ENCODE results near the gene SRRM4. TPM values are rescaled to one million over a fixed set of nuclear protein-coding genes. Genes with fewer than 3 reads are reported as not detected.

SRRM4 gene
- total RNA-seq, 2 experiments from 2014 or later = not detected

DNA sequence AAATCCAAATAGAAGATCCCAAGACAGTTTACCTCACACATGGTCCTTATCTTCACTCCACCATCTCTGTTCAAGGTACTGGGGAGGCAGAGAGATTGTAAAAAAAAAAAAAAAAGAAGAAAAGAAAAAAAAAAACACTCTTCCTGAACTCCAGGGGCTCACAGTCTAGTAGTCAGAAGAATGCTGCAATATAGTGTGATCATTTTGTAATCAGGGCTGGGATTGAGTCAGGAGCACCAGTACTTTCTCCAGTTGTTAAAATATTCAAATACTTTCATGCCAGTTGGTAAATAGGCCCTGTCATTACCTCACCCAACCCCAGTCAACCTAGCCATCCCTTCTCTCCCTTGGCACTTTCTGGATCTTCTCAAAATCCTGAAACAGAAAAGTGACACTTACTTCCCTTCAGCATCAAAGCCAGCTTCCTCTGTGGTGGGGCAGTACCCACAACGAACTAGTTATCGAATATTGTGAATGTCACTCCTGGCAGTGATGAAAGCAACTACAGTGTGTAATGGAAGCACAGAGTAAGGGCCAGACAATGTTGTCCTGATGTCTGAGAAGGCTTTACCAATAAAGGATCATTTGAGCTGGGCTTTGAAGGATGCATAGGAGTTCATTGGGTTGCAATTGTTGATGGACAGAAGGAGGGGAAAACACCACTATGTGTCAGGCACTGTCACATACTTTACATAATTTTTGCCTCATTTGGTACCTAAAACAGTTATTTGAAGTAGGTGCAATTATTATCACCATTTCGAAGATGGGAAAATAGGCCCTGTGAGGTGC is 153.1 kb downstream of the SRRM4 start:
- Mint-ChIP-seq H3K36me3 (ENCODE audit: low read depth) (no peaks in the 10 kb centered on the region), H3K27ac (no peak overlapping the region), H3K27me3 (no peaks in the 10 kb centered on the region), H3K4me1 (ENCODE audit: low read depth) (no peaks in the 10 kb centered on the region), H3K4me3 (no peak overlapping the region), H3K9me3 (peaks cover 8% of the 10 kb centered on the region)
- intact Hi-C loops (cut with micrococcal nuclease) = no loop called here
- POLR2A ChIA-PET = no interaction called here
- DNase-seq (no peak), ATAC-seq (no peak)
- TF ChIP-seq, protein P1, sequence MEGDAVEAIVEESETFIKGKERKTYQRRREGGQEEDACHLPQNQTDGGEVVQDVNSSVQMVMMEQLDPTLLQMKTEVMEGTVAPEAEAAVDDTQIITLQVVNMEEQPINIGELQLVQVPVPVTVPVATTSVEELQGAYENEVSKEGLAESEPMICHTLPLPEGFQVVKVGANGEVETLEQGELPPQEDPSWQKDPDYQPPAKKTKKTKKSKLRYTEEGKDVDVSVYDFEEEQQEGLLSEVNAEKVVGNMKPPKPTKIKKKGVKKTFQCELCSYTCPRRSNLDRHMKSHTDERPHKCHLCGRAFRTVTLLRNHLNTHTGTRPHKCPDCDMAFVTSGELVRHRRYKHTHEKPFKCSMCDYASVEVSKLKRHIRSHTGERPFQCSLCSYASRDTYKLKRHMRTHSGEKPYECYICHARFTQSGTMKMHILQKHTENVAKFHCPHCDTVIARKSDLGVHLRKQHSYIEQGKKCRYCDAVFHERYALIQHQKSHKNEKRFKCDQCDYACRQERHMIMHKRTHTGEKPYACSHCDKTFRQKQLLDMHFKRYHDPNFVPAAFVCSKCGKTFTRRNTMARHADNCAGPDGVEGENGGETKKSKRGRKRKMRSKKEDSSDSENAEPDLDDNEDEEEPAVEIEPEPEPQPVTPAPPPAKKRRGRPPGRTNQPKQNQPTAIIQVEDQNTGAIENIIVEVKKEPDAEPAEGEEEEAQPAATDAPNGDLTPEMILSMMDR (IDR thresholded peaks at IDR 0.05) = no peak
- CTCF ChIA-PET = no interaction called here

DNA sequence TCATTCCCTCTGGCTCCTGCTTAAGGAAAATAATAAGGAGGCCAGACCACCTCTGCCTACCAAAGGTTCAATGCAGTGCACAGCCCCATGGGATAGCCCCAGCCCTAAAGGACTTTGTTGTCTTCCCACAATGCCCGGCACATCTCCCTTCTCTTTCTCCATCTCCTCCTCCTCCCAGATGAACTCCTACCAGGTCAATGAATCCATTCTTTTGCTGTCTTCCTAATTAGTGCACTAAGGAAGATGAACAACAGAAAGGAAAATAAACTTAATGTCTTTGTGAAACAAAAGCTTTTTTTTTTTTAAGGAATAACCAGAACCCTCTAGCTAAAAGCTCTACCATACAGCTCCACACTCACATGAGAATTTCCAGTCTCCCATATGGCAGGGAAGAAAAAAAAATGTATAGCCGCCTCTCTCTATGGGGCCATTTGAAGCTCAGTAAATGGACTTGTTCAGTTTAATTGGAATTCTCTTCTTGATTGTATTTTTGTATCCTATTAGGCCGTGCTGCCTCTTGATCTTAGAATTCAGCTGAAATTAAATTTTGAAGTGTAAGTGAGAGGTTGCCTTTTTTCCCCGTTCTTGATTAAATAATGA is 155.6 kb downstream of the SRRM4 start:
- ATAC-seq (no peak), DNase-seq (no peak)
- peaks cover 2% of the 10 kb centered on the region for H3K9me3 Mint-ChIP-seq
- intact Hi-C loops (cut with micrococcal nuclease) = no loop called here
- peaks cover 3% of the 10 kb centered on the region for H3K27me3 Mint-ChIP-seq
- no peak overlapping the region for H3K27ac Mint-ChIP-seq
- H3K4me3 Mint-ChIP-seq = no peak overlapping the region
- ChIA-PET CTCF (no interaction called here), POLR2A (no interaction called here)
- TF ChIP-seq, protein P1 (IDR thresholded peaks at IDR 0.05) = no peak
- no peaks in the 10 kb centered on the region for H3K36me3 Mint-ChIP-seq (ENCODE audit: low read depth)
- H3K4me1 Mint-ChIP-seq (ENCODE audit: low read depth) = no peaks in the 10 kb centered on the region

DNA sequence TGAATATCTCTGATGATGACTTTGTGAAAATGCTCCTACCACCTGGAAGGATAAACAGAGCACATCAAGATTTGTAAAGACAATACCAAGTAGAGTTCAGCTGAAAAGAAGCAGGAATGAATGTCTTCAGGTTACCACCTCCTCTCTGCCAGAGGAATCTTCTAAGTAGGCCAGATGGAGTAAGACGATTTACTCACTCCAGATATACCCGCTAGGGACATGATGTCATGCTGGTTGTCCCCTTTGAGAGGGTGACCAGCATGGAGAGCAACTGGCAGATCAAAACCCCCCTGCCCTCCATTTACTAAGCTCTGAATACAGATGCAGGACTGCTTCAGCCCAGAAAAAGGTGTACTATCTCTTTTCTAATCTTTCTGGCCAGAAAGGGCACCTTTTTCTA is 158.1 kb downstream of the SRRM4 start:
- H3K4me3 Mint-ChIP-seq = no peak overlapping the region
- no peak for ATAC-seq
- CTCF ChIA-PET = no interaction called here
- no peak overlapping the region for H3K27ac Mint-ChIP-seq
- TF ChIP-seq, protein P1 (IDR thresholded peaks at IDR 0.05) = no peak
- H3K36me3 Mint-ChIP-seq (ENCODE audit: low read depth) = no peaks in the 10 kb centered on the region
- H3K27me3 Mint-ChIP-seq = peaks cover 7% of the 10 kb centered on the region
- POLR2A ChIA-PET = no interaction called here
- no peaks in the 10 kb centered on the region for H3K4me1 Mint-ChIP-seq (ENCODE audit: low read depth)
- no peak for DNase-seq
- intact Hi-C loops (cut with micrococcal nuclease) = no loop called here
- H3K9me3 Mint-ChIP-seq = peaks cover 2% of the 10 kb centered on the region

DNA sequence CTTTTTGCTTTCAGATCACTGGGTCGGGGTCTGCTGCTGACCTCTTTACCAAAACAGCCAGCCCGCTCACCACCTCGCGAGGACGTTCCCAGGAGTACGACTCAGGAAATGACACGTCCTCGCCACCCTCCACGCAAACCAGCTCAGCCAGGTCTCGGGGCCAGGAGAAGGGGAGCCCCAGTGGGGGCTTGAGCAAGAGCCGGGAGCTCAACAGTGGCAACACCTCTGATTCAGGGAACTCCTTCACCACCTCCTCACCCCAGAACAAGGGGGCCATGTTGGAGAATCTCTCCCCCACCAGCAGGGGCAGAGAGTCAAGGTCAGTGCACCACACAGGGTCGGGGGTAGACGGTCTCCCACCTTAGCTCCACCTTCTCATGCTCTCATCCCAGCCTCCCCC is 164.0 kb downstream of the SRRM4 start:
- CTCF ChIA-PET = no interaction called here
- POLR2A ChIA-PET = no interaction called here
- H3K4me3 Mint-ChIP-seq = no peak overlapping the region
- ATAC-seq = no peak
- H3K27me3 Mint-ChIP-seq = peaks cover 9% of the 10 kb centered on the region
- no peaks in the 10 kb centered on the region for H3K36me3 Mint-ChIP-seq (ENCODE audit: low read depth)
- no peaks in the 10 kb centered on the region for H3K9me3 Mint-ChIP-seq
- no peak overlapping the region for H3K27ac Mint-ChIP-seq
- intact Hi-C loops (cut with micrococcal nuclease) = no loop called here
- DNase-seq = no peak
- no peaks in the 10 kb centered on the region for H3K4me1 Mint-ChIP-seq (ENCODE audit: low read depth)
- TF ChIP-seq, protein P1 (IDR thresholded peaks at IDR 0.05) = no peak

DNA sequence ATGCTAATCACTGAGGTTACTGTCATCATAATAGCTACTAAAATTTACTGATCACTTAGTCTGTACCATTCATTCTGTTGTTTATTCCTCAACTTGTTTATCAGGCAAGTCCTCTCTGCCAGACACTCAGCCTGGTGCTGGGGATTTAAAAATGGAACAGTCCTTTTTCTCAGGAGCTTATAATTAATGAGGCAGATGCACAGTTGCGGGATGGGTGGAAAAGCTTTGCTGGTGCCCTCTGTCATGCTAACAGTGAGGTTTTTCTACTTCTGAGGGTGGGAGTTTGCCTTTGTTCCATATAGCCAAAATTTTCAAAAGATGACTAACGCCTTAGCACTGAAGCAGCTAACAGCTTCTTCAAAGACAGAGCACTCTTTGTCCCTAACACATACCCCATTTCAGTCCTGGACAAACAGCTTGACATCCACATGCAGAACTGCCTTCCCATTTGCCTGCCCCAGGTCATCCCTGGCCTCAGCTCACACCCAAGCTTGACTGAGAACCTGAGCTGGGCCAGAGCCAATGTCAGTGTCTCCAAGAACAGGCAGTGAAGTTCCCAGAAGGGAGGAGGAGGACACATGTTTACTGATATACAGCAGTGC is 166.6 kb downstream of the SRRM4 start:
- ATAC-seq = no peak
- intact Hi-C loops (cut with micrococcal nuclease) = no loop called here

More for the DNA sequence above, 166.6 kb downstream of the SRRM4 start:
- no peaks in the 10 kb centered on the region for H3K36me3 Mint-ChIP-seq (ENCODE audit: low read depth)
- peaks cover 3% of the 10 kb centered on the region for H3K9me3 Mint-ChIP-seq
- POLR2A ChIA-PET = no interaction called here
- H3K27ac Mint-ChIP-seq = no peak overlapping the region
- DNase-seq = no peak
- TF ChIP-seq, protein P1 (IDR thresholded peaks at IDR 0.05) = no peak
- peaks cover 6% of the 10 kb centered on the region for H3K27me3 Mint-ChIP-seq
- no peak overlapping the region for H3K4me3 Mint-ChIP-seq
- CTCF ChIA-PET = no interaction called here
- peaks cover 2% of the 10 kb centered on the region for H3K4me1 Mint-ChIP-seq (ENCODE audit: low read depth)

All from activated CD8-positive, alpha-beta T cell treated with anti-CD3 and anti-CD28 coated beads for 36 hours (primary cell).